Stimulated activated naive CD8-positive, alpha-beta T cell treated with anti-CD3 and anti-CD28 coated beads, Interleukin-15, Interleukin-2, amounts not matched to agents 100 U/mL and 50 U/mL, for 24 hours (primary cell): ENCODE measurements around the gene TRNP1.
"Not testable (repeated sequence)": the region's sequence is repeated elsewhere in the genome, so short reads cannot be mapped to it uniquely, and the experiment has no call there.

Experiments used
- ATAC-seq: fragments of 150-1000 bp; cut with Tn5 transposase; one replicate; pipeline ENCODE4 v1.10.0; 2021
- DNase-seq: peaks from one replicate; pipeline ENCODE4 v3.0.0; 2021

The TRNP1 gene

GRCh38 chr1:26972821-26973220 lies 20.7 kb upstream of the TRNP1 start:
- no peak for ATAC-seq
- no peak for DNase-seq

- DNase-seq (no peak), ATAC-seq (no peak)
Measured at GRCh38 chr1:26976621-26977510, 16.6 kb upstream of the TRNP1 start.

- ATAC-seq (no peak), DNase-seq (no peak)
Measured at GRCh38 chr1:26978901-26979300, 14.6 kb upstream of the TRNP1 start.

- no peak for ATAC-seq
- no peak for DNase-seq
Measured at GRCh38 chr1:26981146-26981846, 12.2 kb upstream of the TRNP1 start.

- no peak for ATAC-seq
- DNase-seq = no peak
Measured at GRCh38 chr1:26983863-26984262, 9.6 kb upstream of the TRNP1 start.

GRCh38 chr1:26984291-26984690 lies 9.2 kb upstream of the TRNP1 start:
- ATAC-seq (no peak), DNase-seq (no peak)

GRCh38 chr1:26986658-26987057 lies 6.8 kb upstream of the TRNP1 start:
- ATAC-seq (no peak), DNase-seq (no peak)

- not testable (repeated sequence) for DNase-seq, ATAC-seq
Measured at GRCh38 chr1:26989403-26990109, 3.9 kb upstream of the TRNP1 start.

- DNase-seq (peak; percentile 13), ATAC-seq (peak; percentile 7)
Measured at GRCh38 chr1:26991310-26992116, 2.0 kb upstream of the TRNP1 start.

GRCh38 chr1:26994020-26994786 lies 711 bp downstream of the TRNP1 start:
- ATAC-seq (peak; percentile 4), DNase-seq (peak; percentile 30)

GRCh38 chr1:26994787-26995517 lies 1.5 kb downstream of the TRNP1 start:
- DNase-seq (no peak), ATAC-seq (no peak)

- no peak for DNase-seq
- ATAC-seq = no peak
Measured at GRCh38 chr1:26996024-26996423, 2.5 kb downstream of the TRNP1 start.

GRCh38 chr1:26996665-26997064 lies 3.2 kb downstream of the TRNP1 start:
- ATAC-seq (no peak), DNase-seq (no peak)

GRCh38 chr1:26998429-26999300 lies 5.2 kb downstream of the TRNP1 start:
- ATAC-seq (no peak), DNase-seq (no peak)

- ATAC-seq = no peak
- DNase-seq = no peak
Measured at GRCh38 chr1:26999440-26999987, 6.0 kb downstream of the TRNP1 start.

GRCh38 chr1:27000090-27000816 lies 6.8 kb downstream of the TRNP1 start:
- no peak for ATAC-seq
- no peak for DNase-seq

- no peak for ATAC-seq
- DNase-seq = no peak
Measured at GRCh38 chr1:27000817-27001460, 7.4 kb downstream of the TRNP1 start.
